Measurements from ENCODE around the gene MYO1D. TPM values are rescaled to one million over a fixed set of nuclear protein-coding genes. Genes with fewer than 3 reads are reported as not detected.

Gene MYO1D
- polyA plus RNA-seq, 4 donors = 62.9 to 80.1 (median 73.6) TPM

DNA sequence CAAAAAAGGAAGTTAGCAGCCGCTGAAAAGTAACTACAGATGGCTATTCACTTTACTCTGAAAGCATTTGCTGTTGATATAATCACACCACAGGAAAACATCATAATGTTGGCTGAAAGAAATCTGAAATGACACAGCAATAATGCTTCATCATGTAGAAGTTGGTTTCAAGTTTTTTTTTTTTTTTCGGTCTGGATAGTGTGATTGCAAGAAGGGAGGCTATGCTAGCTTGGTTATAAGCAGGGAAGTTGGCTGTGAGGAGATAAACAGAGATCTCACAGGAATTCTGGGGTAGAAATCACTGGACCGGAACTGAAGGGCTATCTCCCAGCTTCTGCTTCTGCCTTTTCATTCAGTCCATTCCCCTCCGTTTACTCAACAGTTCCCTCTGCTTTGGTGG, 57.9 kb downstream of the MYO1D start:
- H3K27me3 ChIP-seq (ENCODE audit: control insufficient read depth in 3 of 3, insufficient read depth in 3 of 3, low read length in 3 of 3) = no peaks in the 10 kb centered on the region
- peaks cover 0 to 3% (median 0%) of the 10 kb centered on the region in 3 donors for H3K4me1 ChIP-seq (ENCODE audit: control insufficient read depth in 3 of 3, insufficient read depth in 2 of 3, low read depth in 1 of 3, low read length in 2 of 3)
- no peak overlapping the region for H3K4me3 ChIP-seq (ENCODE audit: low read depth in 1 of 3, low read length in 3 of 3)
- no peak overlapping the region for H3K27ac ChIP-seq (ENCODE audit: low read depth in 1 of 3, low read length in 2 of 3)
- DNase-seq (no peak), FAIRE-seq (no peak)
- 49 to 88% (median 68%) methylated on average over 4 of the region's 4 CpGs for WGBS, 3 donors
- H3K36me3 ChIP-seq (ENCODE audit: control insufficient read depth in 3 of 3, insufficient read depth in 2 of 3, low read depth in 1 of 3, low read length in 3 of 3) = no peaks in the 10 kb centered on the region
- peaks cover 0 to 2% of the 10 kb centered on the region in 2 donors for H3K9me3 ChIP-seq (ENCODE audit: control insufficient read depth in 2 of 2, insufficient read depth in 1 of 2, low read depth in 1 of 2, low read length in 1 of 2)

DNA sequence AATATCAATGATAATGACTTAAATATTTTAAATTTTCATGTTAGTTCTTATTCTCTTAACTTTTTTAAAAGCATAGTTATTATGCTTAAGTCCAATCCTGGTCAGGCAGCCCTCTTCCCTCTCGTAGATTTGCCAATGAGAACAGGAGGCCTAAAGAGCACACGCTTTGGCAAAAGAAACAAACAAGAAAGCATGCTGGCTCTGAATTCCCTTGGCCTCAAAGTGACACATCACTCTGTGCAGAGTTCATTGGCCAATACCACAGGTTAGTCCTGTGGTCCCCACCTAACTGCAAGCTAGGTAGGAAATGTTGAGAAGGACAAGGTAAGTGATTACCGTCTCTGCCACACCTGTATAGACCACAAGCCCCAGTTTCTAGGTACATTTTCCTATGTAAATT, 61.5 kb downstream of the MYO1D start:
- Histone ChIP-seq H3K27me3 (ENCODE audit: control insufficient read depth in 3 of 3, insufficient read depth in 3 of 3, low read length in 3 of 3) (no peaks in the 10 kb centered on the region), H3K9me3 (ENCODE audit: control insufficient read depth in 2 of 2, insufficient read depth in 1 of 2, low read depth in 1 of 2, low read length in 1 of 2) (no peaks in the 10 kb centered on the region), H3K36me3 (ENCODE audit: control insufficient read depth in 3 of 3, insufficient read depth in 2 of 3, low read depth in 1 of 3, low read length in 3 of 3) (no peaks in the 10 kb centered on the region), H3K4me3 (ENCODE audit: low read depth in 1 of 3, low read length in 3 of 3) (no peak overlapping the region), H3K4me1 (ENCODE audit: control insufficient read depth in 3 of 3, insufficient read depth in 2 of 3, low read depth in 1 of 3, low read length in 2 of 3) (no peaks in the 10 kb centered on the region), H3K27ac (ENCODE audit: low read depth in 1 of 3, low read length in 2 of 3) (no peak overlapping the region)
- DNase-seq (no peak), FAIRE-seq (no peak)
- 85 to 93% (median 91%) methylated on average over 3 of the region's 3 CpGs for WGBS, 3 donors

- Histone ChIP-seq H3K9me3 (ENCODE audit: control insufficient read depth in 2 of 2, insufficient read depth in 1 of 2, low read depth in 1 of 2, low read length in 1 of 2) (no peaks in the 10 kb centered on the region), H3K4me1 (ENCODE audit: control insufficient read depth in 3 of 3, insufficient read depth in 2 of 3, low read depth in 1 of 3, low read length in 2 of 3) (no peaks in the 10 kb centered on the region), H3K4me3 (ENCODE audit: low read depth in 1 of 3, low read length in 3 of 3) (no peak overlapping the region), H3K27ac (ENCODE audit: low read depth in 1 of 3, low read length in 2 of 3) (no peak overlapping the region), H3K36me3 (ENCODE audit: control insufficient read depth in 3 of 3, insufficient read depth in 2 of 3, low read depth in 1 of 3, low read length in 3 of 3) (no peaks in the 10 kb centered on the region), H3K27me3 (ENCODE audit: control insufficient read depth in 3 of 3, insufficient read depth in 3 of 3, low read length in 3 of 3) (no peaks in the 10 kb centered on the region)
- DNase-seq (no peak), FAIRE-seq (no peak)
- WGBS, 3 donors = 93 to 98% (median 95%) methylated on average over 7 of the region's 7 CpGs
Observed at GRCh38 chr17:32814836-32815235, 62.1 kb downstream of the MYO1D start.

DNA sequence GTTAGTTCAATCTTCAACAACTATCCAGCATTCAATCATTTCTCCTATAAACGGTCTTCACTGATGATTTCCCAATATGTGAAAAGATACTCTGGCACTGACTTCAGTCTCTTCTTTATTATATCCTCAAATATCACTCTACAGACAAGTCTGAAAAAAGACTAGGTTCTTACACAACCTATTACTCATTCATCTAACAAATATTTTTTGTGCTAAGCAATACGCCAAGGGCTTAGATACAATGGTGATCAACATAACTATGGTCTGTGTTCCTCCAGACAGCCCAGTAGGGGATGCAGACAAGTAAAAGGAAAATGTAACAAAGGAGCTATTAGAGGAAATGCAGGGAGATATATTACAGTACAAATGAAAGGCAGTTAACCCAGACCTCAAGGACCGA, 63.9 kb downstream of the MYO1D start:
- FAIRE-seq (no peak), DNase-seq (no peak)
- Histone ChIP-seq H3K27me3 (ENCODE audit: control insufficient read depth in 3 of 3, insufficient read depth in 3 of 3, low read length in 3 of 3) (no peaks in the 10 kb centered on the region), H3K4me1 (ENCODE audit: control insufficient read depth in 3 of 3, insufficient read depth in 2 of 3, low read depth in 1 of 3, low read length in 2 of 3) (no peaks in the 10 kb centered on the region), H3K9me3 (ENCODE audit: control insufficient read depth in 2 of 2, insufficient read depth in 1 of 2, low read depth in 1 of 2, low read length in 1 of 2) (no peaks in the 10 kb centered on the region), H3K27ac (ENCODE audit: low read depth in 1 of 3, low read length in 2 of 3) (no peak overlapping the region), H3K4me3 (ENCODE audit: low read depth in 1 of 3, low read length in 3 of 3) (no peak overlapping the region), H3K36me3 (ENCODE audit: control insufficient read depth in 3 of 3, insufficient read depth in 2 of 3, low read depth in 1 of 3, low read length in 3 of 3) (no peaks in the 10 kb centered on the region)
- 94 to 98% (median 95%) methylated on average over 3 of the region's 3 CpGs for WGBS, 3 donors

DNA sequence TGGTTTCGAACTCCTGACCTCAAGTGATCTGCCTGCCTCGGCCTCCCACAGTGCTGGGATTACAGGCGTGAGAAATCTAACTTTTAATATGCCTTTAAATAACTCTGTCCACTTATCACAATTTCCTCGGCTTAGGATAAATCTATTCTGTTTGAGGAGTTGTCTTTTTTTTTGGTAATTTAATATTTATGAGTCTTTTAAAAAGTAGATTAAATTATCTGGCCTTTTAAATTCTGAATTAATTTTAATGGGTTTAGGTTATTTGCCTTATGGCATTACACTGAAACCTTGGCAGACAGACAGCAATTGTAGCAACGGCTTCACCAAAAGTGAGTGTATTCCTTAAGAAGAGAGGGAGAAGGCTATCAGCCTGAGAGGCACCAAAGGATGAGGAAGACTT, 66.2 kb downstream of the MYO1D start:
- Histone ChIP-seq H3K27ac (ENCODE audit: low read depth in 1 of 3, low read length in 2 of 3) (no peak overlapping the region), H3K9me3 (ENCODE audit: control insufficient read depth in 2 of 2, insufficient read depth in 1 of 2, low read depth in 1 of 2, low read length in 1 of 2) (no peaks in the 10 kb centered on the region), H3K4me3 (ENCODE audit: low read depth in 1 of 3, low read length in 3 of 3) (no peak overlapping the region), H3K36me3 (ENCODE audit: control insufficient read depth in 3 of 3, insufficient read depth in 2 of 3, low read depth in 1 of 3, low read length in 3 of 3) (peaks cover 0 to 2% (median 0%) of the 10 kb centered on the region in 3 donors), H3K27me3 (ENCODE audit: control insufficient read depth in 3 of 3, insufficient read depth in 3 of 3, low read length in 3 of 3) (no peaks in the 10 kb centered on the region), H3K4me1 (ENCODE audit: control insufficient read depth in 3 of 3, insufficient read depth in 2 of 3, low read depth in 1 of 3, low read length in 2 of 3) (no peaks in the 10 kb centered on the region)
- DNase-seq = no peak
- no peak for FAIRE-seq
- 92 to 93% (median 93%) methylated on average over 5 of the region's 5 CpGs for WGBS, 3 donors

GRCh38 chr17:32807577-32807976, 69.3 kb downstream of the MYO1D start:
- Histone ChIP-seq H3K4me1 (ENCODE audit: control insufficient read depth in 3 of 3, insufficient read depth in 2 of 3, low read depth in 1 of 3, low read length in 2 of 3) (no peaks in the 10 kb centered on the region), H3K27ac (ENCODE audit: low read depth in 1 of 3, low read length in 2 of 3) (no peak overlapping the region), H3K4me3 (ENCODE audit: low read depth in 1 of 3, low read length in 3 of 3) (no peak overlapping the region), H3K9me3 (ENCODE audit: control insufficient read depth in 2 of 2, insufficient read depth in 1 of 2, low read depth in 1 of 2, low read length in 1 of 2) (no peaks in the 10 kb centered on the region), H3K36me3 (ENCODE audit: control insufficient read depth in 3 of 3, insufficient read depth in 2 of 3, low read depth in 1 of 3, low read length in 3 of 3) (peaks cover 0 to 2% (median 0%) of the 10 kb centered on the region in 3 donors), H3K27me3 (ENCODE audit: control insufficient read depth in 3 of 3, insufficient read depth in 3 of 3, low read length in 3 of 3) (no peaks in the 10 kb centered on the region)
- FAIRE-seq = no peak
- DNase-seq = no peak
- WGBS, 3 donors = 93 to 94% (median 93%) methylated on average over 3 of the region's 3 CpGs

DNA sequence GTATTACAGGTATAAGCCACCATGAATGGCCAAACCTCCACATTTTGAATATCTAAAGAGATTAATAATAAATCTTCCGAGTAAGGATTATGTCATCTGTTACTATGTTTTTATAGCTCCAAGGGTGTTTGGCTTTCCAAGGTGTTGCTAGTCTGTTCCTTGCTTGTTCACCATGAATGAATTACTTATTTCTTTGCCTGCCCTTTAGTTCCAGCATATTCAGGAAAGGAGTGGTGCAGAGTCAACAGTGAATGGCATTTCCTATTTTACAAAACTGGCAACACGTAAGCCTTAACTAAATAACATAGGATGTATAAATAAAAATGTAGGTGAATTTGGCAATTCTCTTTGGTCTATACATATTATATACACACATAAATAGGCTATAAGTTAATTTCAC, 70.3 kb downstream of the MYO1D start:
- 53 to 73% (median 70%) methylated on average over 2 of the region's 2 CpGs for WGBS, 3 donors
- Histone ChIP-seq H3K4me1 (ENCODE audit: control insufficient read depth in 3 of 3, insufficient read depth in 2 of 3, low read depth in 1 of 3, low read length in 2 of 3) (no peaks in the 10 kb centered on the region), H3K9me3 (ENCODE audit: control insufficient read depth in 2 of 2, insufficient read depth in 1 of 2, low read depth in 1 of 2, low read length in 1 of 2) (no peaks in the 10 kb centered on the region), H3K36me3 (ENCODE audit: control insufficient read depth in 3 of 3, insufficient read depth in 2 of 3, low read depth in 1 of 3, low read length in 3 of 3) (peaks cover 0 to 2% (median 0%) of the 10 kb centered on the region in 3 donors), H3K27ac (ENCODE audit: low read depth in 1 of 3, low read length in 2 of 3) (no peak overlapping the region), H3K4me3 (ENCODE audit: low read depth in 1 of 3, low read length in 3 of 3) (no peak overlapping the region), H3K27me3 (ENCODE audit: control insufficient read depth in 3 of 3, insufficient read depth in 3 of 3, low read length in 3 of 3) (no peaks in the 10 kb centered on the region)
- no peak for FAIRE-seq
- peak; percentile 17 to 27 for DNase-seq

- FAIRE-seq (no peak), DNase-seq (no peak)
- Histone ChIP-seq H3K4me3 (ENCODE audit: low read depth in 1 of 3, low read length in 3 of 3) (no peak overlapping the region), H3K4me1 (ENCODE audit: control insufficient read depth in 3 of 3, insufficient read depth in 2 of 3, low read depth in 1 of 3, low read length in 2 of 3) (no peaks in the 10 kb centered on the region), H3K27ac (ENCODE audit: low read depth in 1 of 3, low read length in 2 of 3) (no peak overlapping the region), H3K27me3 (ENCODE audit: control insufficient read depth in 3 of 3, insufficient read depth in 3 of 3, low read length in 3 of 3) (no peaks in the 10 kb centered on the region), H3K36me3 (ENCODE audit: control insufficient read depth in 3 of 3, insufficient read depth in 2 of 3, low read depth in 1 of 3, low read length in 3 of 3) (peaks cover 0 to 2% (median 0%) of the 10 kb centered on the region in 3 donors), H3K9me3 (ENCODE audit: control insufficient read depth in 2 of 2, insufficient read depth in 1 of 2, low read depth in 1 of 2, low read length in 1 of 2) (no peaks in the 10 kb centered on the region)
- WGBS, 3 donors = 66 to 77% (median 66%) methylated on average over 5 of the region's 5 CpGs
Observed at GRCh38 chr17:32805029-32805976, 71.6 kb downstream of the MYO1D start.

Data from small intestine (tissue), 7 donors.